Dermis blood vessel endothelial cell (primary cell): ENCODE results near the gene PTPA. TPM values are rescaled to one million over a fixed set of nuclear protein-coding genes. Genes with fewer than 3 reads are reported as not detected.
"Not testable (repeated sequence)": the region's sequence is repeated elsewhere in the genome, so short reads cannot be mapped to it uniquely, and the experiment has no call there.

Source experiments
- DNase-seq: peaks from one replicate; pipeline ENCODE4 v3.0.0; 2010
- total RNA-seq: library from RNA; depleted of rRNA; stranded (reverse); fragments of >200 nt; gene quantifications from 2 replicates; pipeline ENCODE4 v1.2.3, GENCODE V29; 2014

The PTPA gene
- total RNA-seq, 1 donor from 2014 or later = 80.0 TPM

DNA sequence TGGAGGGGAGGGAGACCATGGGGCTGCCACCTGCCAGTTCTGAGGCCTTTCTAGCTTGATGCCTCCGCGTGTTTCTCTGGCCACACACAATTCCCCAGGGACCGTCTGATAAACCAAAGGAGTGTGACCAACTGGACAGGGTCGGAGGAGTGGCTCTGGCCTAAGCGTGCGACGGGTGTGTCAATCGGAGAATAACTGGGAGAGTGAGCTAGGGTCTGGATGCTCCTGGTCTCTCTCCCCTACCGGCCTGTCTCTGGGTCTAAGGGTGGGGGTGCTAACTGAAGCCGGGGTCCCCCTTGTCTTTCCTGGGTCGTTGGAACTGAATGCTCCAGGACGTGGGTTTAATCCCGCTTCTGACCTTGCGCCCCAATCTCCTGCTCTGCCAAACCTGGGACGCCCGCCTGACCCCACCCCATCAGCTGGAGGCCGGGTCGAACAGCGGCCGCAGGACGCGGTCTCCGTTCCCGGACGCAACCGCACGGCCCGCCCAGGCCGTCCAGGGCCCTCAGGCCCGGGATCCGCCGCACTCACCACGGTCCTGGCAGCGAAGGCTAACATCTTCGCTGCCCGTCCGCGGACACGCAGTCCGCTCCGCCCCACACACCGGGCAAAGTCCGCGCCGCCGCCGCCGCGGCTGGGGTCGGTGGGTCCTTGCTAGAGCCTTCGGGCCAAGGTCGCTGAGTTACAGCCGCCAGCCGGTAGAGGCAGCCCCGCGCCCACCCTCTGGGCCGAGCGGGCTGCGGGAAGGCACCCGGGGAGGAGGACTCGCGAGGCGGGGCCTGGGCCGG is 1.1 kb upstream of the PTPA start:
- peak; percentile 28 for DNase-seq

DNA sequence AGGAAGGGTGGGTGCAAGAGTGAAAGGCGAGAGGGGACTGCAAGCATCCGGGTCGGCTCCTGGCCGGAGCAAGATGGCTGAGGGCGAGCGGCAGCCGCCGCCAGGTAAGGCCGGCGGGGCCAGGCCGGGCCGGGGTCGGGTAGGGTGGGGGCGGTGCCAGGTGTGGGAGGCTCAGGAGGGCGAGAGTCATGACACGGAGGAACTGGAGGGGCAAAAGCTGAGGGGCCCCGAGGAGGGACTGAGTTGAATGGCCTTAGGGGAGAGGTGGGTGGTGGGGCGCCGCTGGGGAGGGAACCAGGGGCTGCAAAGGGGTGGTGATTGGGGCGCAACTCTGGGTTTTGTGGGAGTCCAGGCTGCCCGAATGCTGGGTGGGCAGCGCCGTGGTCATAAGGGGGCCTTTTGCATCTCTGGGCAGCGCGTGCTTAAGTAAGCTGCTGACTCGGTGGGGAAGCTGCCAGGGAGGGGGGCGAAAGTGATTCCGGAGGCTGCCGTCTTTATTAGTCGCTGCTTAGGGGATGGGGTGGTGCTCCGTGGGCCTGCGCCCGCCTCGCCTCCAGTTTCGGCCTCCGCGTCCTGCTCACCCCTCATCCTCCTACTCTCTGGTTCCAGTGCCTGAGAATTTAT is 425 bp downstream of the PTPA start:
- DNase-seq = peak; percentile 63

DNA sequence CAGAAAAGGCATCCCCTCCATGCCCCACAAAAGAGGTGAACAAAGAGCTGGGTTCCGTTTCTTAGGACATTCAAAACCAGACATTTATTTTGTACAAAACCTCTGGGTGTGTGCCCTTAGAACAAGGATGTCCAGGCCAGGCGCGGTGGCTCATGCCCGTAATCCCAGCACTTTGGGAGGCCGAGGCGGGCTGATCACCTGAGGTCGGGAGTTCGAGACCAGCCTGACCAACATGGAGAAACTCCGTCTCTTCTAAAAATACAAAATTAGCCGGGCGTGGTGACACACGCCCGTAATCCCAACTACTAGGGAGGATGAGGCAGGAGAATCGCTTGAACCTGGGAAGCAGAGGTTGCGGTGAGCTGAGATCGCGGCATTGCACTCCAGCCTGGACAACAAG is 1.3 kb downstream of the PTPA start:
- DNase-seq = not testable (repeated sequence)

DNA sequence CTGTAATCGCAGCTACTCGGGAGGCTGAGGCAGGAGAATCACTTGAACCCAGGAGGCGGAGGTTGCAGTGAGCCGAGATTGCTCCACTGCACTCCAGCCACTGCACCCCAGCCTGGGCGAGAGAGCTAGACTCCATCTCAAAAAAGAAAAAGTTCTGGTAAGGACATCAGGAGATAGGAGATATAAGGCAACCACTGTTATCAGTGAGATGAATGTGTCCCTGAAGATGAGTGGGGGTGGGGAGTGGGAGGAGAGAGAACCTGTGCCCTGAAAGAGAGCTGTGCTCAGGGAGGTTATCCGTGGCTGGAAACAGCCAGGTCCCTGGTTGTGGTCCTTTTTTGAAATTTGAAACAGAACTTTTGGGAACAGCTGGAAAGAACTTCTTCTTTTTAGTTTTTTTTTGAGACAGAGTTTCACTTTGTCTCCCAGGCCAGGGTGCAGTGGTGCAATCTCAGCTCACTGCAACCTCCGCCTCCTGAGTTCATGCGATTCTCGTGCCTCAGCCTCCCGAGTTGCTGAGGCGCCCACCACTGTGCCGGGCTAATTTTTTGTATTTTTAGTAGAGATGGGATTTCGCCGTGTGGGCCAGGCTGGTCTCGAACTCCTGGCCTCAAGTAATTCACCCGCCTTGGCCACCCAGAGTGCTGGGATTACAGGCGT is 2.6 kb downstream of the PTPA start:
- no peak for DNase-seq

DNA sequence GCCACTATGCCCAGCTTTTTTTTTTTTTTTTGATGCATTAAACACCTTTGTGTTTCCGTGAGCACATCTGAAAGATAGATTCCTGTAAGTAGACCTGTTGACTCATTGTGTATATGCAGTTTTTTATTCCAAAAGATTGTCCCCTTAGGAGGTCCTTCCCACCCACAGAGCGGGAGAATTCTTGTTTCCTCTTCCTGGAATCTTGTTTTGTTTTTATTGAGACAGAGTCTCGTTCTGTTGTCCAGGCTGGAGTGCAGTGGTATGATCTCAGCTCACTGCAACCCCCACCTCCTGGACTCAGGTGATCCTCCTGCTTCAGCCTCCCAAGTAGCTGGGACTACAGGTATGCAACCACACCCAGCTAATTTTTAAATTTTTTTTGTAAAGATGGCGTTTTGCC is 7.6 kb downstream of the PTPA start:
- no peak for DNase-seq

DNA sequence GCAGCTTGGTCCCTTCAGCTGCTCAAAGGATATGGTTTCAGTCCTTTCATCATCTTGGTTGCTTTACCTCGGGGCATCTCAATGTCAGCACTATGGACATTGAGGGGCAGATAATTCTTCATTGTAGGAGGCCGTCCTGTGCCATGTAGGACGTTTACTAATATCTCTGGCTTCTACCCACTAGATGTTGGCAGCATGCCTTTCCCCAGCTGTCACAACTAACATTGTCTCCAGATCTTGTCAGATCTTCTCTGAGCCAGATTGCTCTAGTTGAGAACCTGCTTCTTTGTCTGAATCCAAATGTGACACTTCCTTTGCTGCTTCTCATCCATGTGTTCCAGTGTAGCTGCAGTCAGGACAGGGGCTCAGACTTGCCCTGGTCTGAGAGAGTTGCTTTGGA is 10.3 kb downstream of the PTPA start:
- no peak for DNase-seq

DNA sequence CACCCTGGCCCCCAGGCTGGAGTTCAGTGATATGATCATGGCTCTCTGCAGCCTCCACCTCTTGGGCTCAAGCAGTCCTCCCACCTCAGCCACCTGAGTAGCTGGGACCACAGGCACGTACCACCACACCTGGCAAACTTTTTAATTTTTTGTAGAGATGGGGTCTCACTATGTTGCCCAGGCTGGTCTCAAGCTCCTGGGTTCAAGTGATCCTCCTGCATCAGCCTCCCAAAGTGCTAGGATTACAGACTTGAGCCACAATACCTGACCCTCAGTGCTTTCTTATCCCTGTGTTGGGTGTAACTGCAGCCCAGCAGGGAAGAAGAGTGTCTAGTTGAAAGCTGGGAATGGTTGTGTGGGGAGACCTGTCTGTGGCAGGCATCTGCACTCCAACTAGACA is 10.9 kb downstream of the PTPA start:
- DNase-seq = no peak

DNA sequence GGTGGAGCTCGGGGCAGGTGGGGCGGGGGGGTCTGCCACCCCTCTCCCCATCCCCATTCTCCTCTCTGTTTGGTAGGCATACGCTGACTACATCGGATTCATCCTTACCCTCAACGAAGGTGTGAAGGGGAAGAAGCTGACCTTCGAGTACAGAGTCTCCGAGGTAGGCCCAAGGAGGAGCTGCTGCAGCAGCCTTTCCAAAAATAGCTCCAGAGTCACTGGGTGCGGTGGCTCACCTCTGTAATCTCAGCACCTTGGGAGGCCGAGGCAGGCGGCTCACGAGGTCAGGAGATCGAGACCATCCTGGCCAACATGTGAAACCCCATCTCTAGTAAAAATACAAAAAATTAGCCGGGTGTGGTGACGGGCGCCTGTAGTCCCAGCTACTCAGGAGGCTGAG is 11.8 kb downstream of the PTPA start:
- not testable (repeated sequence) for DNase-seq

DNA sequence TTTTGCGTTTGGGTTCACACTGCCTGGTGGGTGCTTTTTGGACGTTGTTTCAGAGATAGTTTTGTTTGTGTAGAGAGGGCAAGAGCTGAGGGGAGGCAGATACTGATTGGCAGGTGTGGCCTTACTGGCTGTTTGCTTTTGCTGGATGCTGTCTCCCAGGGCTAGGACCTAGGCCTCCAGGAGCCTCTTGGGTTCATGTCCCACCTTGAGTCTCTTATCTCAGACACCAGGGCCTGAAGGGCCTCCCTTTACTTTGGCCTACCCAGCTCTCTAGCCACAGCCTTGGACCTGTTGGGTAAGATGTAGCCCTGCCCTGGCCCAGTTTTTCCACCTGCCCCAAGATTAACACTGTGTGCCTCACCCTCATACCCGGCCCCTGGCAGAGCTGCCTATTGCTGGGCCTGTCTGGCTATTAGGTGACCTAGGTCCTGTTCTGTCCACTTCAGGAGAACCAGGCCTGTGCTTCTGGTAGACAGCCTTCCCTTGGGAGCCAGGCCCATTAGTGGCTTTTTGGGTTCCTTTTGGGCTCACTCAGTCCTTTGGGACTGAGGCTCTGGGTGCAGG is 13.4 kb downstream of the PTPA start:
- no peak for DNase-seq

DNA sequence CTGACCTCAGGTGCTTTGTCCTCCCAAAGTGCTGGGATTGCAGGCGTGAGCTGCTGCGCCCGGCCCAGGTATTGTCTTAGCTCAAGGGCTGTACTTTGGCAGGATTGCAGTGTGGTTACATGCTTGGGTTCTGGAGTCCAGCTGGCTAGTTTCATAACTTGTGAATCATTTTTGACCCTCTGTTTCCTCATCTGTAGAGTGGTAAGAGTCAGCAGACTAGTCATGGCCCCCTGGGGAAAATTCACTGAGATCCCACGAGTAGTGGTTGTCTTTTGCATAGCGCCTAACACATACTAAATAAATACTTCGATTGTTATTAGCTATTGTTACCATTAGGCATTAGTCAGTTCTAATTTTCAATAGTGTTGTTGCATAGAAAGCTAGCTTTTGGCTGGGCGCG is 14.3 kb downstream of the PTPA start:
- DNase-seq = peak; percentile 65

DNA sequence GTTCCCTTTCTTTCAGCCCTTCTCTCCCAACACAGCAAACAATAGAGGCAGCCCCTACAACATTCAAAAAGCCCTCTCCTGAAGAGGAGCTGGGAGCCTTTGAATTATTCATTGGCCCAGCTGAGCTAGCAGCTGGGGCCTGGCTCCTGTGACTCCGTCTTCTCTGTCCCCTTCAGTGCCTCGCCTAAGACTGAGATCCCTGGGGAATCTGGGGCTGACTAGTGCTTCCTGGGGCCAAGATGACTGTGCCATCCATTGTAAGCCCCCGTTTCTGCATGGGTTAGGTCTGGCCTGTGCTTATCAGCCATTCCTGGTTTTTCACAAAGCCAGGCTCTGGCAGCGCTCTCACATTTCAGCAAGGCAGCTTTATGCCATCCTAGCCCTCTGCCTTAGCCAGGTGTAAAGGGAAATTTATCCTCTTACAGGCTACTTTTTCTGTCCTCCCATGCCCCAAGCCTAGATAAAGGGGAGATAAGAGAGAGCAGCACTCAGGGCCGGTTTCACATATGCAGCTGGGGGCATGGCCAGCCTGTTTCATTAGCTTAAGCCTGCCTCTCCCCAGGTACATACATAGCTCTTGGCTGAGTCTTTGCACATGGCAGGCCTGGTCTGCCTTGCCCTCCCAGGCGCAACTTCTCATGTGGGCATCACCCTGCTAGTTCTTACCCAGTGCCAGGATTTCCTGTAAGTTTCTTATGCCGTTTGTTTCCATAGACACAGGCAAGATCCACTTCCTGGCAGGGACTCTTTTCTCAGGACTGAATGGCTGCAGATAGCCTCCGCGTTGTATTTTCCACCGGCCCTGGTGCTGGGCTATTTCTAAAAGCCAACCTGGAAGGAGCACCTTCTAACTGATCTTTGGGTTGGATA is 15.8 kb downstream of the PTPA start:
- peak; percentile 75 for DNase-seq

DNA sequence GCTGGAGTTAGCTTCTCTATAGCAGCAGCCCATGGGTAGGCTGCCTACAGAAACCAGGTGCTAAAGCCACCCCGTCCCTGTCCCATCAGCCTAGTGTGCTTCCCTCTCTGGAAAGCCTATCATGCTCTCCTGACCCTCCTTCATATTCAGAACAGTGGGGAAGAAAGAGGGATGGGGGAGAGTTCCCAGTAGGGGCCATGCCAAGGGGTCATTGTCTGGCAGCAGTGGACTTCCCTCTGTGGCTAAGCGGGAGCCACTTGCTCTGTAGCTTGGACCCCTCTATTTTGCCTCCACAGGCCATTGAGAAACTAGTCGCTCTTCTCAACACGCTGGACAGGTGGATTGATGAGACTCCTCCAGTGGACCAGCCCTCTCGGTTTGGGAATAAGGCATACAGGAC is 17.5 kb downstream of the PTPA start:
- DNase-seq = no peak

DNA sequence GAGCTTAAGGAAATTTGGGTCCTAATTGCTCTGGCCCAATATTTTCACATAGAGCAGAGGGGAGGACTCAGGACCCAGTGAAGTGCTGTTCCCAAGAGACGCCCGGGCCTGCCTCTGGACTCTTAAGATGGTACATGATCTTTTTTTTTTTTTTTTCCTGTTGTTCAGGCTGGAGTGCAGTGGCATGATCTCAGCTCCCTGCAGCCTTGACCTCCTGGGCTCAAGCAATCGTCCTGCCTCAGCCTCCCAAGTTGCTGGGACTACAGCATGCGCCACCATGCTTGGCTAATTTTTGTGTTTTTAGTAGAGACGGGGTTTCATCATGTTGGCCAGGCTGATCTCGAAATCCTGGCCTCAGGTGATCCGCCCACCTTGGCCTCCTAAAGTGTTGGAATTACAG is 19.1 kb downstream of the PTPA start:
- not testable (repeated sequence) for DNase-seq

DNA sequence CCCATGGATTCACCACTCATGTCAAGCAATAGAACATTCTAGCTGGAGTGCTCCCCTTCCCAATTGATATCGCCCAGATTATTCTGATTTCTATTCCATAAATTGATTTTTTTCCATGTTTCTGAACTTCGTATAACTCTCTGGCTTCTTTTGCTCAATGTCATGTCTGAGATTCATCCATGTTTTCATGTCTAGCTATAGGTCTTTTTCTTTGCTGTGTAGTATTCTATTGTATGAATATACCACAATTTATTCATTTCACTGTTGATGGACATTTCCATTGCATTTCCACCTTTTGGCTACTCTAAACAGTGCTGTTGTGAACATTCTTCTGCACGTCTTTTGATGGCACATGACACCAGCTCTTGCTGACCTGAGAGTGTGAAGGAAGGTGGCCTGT is 19.6 kb downstream of the PTPA start:
- no peak for DNase-seq

DNA sequence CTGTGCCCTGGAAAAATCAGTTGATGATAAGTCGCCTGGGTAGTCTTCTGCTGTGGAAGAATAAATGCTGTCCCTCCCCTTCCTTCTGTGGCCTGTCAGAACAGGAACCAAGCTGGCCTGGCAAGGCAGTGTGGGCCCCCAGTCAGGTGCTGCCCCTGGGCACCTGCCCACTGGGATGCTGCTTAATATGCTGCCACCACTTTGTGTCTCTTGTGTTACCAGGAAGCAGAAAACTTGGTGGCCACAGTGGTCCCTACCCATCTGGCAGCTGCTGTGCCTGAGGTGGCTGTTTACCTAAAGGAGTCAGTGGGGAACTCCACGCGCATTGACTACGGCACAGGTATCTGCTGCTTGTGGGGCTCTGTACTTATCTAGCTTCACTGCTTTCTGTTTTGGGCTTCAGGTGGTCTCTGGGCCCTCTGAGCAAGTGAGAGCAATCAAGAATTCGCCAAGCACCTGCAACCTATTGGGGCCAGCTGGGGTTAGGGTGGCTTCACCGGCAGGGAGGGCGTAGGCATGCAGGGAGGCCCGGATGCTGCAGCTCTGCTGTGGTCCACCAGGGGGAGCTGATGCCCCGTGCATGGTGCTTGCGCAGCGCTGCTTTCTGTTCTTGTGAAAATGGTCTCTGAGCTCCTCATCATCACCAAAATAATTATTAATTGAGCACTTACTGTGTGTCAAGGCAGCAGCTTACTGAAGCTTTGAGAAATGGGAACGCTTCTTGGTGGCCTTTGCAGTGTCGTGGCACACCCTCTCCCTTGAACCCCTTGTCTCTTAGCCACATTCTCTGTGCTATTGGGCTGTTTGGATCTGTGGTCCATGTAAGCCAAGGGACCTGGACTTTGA is 20.3 kb downstream of the PTPA start:
- peak; percentile 84 for DNase-seq

DNA sequence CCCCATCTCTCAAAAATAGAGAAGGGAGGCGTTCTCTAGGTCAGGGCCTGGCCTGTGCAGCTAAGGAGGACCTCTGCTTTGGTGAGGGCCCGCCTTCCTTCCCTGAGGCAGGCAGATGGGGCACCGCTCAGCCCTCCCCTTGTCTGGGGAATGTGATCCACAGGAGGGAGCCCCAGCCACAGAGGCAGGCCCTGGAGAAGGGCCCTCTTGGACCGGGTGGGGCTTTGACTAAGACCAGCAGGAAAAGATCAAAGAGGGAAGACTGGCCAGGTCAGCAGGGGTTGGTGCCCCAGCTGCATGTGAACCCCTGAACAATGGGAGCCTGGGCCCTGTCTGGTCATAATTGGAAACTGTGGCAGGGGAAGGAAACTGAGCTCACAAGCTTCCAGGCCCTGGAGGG is 21.9 kb downstream of the PTPA start:
- no peak for DNase-seq

DNA sequence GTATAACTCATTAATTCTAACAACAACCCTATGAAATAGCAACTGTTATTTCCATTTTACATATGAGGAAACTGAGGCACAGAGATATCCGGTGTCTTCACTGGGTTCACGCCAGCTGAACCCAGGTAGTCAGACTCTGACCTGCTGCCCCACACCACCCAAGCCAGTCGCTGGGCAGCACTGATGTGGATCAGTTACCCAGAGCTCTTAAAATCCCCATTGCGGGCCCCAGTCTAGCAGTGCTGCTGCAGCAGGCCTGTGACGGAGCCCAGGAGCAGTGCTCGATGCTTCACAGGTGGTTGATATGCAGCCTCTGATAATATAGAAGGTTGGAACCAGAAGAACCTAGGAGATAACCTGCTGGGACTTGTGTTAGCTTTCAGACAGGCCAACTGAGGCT is 24.3 kb downstream of the PTPA start:
- no peak for DNase-seq

DNA sequence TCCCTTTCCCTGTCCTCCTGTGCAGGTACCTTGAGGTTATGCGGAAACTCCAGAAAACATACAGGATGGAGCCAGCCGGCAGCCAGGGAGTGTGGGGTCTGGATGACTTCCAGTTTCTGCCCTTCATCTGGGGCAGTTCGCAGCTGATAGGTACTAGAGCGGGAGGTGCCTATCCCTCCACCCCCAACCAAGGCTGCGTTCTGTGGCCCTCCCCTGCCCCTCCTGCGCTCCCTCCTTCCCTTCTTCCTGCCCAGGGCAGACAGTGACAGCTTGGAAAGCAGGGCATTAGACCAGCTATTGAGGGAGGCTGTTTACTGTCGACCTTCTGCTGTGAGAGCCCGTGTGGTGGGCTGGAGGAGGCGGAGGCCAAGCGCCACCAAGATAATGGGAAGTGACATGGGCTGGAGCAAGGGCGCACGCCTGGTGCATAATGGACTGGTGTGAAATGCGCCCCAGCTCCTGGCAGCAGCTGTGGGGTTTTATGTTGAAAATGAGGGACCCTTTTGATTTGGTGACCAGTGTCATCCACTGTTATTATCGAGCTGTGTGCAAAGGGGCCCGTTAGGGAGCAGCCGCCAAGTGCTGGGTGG is 25.3 kb downstream of the PTPA start:
- no peak for DNase-seq

DNA sequence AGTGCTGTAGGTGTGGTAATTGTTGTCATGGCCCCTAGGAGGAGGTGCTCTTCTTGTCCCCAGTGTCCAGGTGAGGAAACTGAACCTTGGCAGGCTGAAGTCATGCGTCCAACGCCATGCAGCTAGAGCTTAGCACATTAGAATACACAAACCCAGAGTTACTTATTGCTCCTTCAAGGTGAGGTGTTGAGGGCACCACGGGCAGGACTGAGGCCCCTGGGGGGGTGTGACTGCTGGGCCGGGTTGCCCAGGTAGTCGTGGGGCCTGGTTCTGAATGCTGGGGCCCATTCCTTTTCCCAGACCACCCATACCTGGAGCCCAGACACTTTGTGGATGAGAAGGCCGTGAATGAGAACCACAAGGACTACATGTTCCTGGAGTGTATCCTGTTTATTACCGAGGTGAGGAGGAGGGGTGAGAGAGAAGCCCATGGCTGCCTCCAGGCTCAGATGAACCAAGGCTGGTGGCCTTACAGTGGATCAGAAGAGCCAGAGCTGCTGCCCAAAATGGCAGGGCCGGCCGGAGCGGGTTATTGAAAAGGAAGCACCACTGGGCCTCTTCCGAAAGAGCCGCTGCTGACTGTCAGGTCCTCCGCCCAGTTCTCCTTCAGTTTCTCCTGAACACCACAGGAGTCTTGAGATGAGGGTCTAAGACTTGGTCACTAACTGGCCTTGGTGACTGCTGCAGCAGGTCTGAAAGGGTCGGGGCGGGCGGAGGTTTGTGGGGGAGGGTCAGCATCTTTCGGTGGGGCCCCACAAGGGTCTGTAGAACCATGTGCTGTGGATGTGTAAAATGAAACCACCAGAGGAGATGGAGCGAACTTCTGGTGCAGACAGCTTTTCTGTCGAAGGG is 26.3 kb downstream of the PTPA start:
- DNase-seq = no peak

DNA sequence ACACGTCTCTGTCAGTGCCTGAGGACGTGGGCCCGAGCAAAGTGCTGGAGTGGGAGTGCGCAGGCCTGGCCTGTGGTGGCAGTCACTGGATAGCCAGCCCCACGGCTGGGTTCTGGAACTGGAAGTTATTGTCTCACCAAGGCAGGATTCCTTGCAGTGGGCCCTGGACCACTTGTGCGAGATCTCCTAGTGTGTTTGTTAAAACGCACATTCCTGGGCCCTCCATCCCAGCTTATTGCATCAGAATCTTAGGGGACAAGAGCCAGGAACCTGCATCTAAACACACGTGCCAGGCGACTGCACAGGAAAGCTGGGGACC is 26.9 kb downstream of the PTPA start:
- DNase-seq = no peak
